Measurements from ENCODE around the gene IL22RA2. TPM values are rescaled to one million over a fixed set of nuclear protein-coding genes. Genes with fewer than 3 reads are reported as not detected.

Gene IL22RA2
- total RNA-seq, 1 donor from 2014 or later: not detected

DNA sequence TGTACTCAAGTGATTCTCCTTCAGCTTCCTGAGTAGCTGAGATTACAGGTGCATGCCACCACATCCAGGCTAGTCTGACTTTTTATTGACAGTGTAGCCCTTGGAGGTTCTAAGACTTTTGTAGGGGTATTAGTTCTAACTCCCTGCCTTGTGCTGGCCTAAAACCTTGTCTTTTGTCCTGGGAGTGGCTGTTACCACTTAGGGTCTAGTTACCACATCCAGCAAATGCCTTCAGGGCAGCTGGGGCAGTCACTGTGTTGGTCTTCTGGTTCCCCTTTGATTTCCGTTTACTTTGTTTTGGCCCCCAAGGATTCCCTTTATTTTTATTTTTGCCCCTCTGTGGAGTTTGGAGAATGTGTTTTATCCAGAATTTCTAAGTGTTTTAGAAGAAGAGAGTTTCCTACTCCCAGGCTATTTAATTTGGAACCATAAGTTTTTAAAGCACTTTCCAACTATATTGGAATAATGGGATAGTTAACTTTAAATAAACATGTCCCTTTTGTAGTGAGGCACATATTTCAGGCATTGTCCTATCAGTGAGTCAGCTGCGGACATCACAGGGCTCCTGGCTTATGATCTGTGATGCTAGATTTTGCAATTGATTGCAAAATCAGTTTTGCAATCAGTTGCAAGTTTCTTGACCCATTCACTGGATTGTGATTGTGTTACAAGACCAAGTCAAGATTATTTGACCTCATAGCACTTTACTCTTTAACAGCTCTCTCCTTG lies 25.0 kb downstream of the IL22RA2 start:
- Mint-ChIP-seq H3K9me3 (no peaks in the 10 kb centered on the region), H3K36me3 (no peaks in the 10 kb centered on the region), H3K4me1 (ENCODE audit: unreplicated experiment) (no peaks in the 10 kb centered on the region), H3K27me3 (no peaks in the 10 kb centered on the region), H3K27ac (no peak overlapping the region), H3K4me3 (no peak overlapping the region)
- TF ChIP-seq, protein P1, sequence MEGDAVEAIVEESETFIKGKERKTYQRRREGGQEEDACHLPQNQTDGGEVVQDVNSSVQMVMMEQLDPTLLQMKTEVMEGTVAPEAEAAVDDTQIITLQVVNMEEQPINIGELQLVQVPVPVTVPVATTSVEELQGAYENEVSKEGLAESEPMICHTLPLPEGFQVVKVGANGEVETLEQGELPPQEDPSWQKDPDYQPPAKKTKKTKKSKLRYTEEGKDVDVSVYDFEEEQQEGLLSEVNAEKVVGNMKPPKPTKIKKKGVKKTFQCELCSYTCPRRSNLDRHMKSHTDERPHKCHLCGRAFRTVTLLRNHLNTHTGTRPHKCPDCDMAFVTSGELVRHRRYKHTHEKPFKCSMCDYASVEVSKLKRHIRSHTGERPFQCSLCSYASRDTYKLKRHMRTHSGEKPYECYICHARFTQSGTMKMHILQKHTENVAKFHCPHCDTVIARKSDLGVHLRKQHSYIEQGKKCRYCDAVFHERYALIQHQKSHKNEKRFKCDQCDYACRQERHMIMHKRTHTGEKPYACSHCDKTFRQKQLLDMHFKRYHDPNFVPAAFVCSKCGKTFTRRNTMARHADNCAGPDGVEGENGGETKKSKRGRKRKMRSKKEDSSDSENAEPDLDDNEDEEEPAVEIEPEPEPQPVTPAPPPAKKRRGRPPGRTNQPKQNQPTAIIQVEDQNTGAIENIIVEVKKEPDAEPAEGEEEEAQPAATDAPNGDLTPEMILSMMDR (conservative IDR thresholded peaks at IDR 0.05): no peak
- DNase-seq (ENCODE audit: extremely low spot score, unreplicated experiment): no peak

DNA sequence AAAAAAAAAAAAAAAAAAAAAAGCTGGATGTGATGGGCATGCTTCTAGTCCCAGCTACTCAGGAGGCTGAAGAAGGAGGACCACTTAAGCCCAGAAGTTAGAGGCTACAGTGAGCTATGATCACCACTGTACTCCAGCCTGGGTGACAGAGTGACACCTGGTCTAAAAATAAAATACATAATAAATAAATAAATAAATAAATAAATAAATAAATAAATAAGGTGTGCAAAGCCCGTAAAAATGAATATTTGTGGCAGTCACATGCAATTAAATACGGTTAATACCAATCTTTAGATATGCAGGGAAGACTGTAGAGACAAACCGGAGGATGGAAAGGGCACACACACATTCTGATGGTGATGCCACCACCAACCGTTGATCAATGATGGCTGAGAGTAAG lies 26.2 kb downstream of the IL22RA2 start:
- Mint-ChIP-seq H3K27ac (no peak overlapping the region), H3K4me3 (no peak overlapping the region), H3K9me3 (no peaks in the 10 kb centered on the region), H3K36me3 (no peaks in the 10 kb centered on the region), H3K27me3 (no peaks in the 10 kb centered on the region), H3K4me1 (ENCODE audit: unreplicated experiment) (no peaks in the 10 kb centered on the region)
- DNase-seq (ENCODE audit: extremely low spot score, unreplicated experiment): no peak
- TF ChIP-seq, protein P1 (conservative IDR thresholded peaks at IDR 0.05): no peak

DNA sequence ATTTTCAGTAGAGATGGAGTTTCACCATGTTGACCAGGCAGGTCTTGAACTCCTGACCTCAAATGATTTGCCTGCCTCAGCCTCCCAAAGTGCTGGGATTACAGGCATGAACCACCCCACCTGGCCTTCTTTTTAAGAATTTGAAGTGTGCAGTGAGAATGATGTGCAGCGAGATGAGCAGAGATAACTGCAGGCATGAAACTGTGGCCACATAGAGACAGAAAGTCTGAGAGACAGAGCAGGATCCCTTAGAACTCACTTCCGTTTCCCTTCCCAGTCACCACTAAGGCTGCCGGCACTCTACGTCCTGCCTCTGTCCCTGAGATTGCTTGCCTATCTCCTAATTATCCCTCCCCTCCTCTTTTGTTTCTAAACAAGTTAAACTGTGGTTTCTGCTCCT lies 27.2 kb downstream of the IL22RA2 start:
- DNase-seq (ENCODE audit: extremely low spot score, unreplicated experiment): no peak
- TF ChIP-seq, protein P1 (conservative IDR thresholded peaks at IDR 0.05): no peak
- Mint-ChIP-seq H3K27ac (no peak overlapping the region), H3K4me3 (no peak overlapping the region), H3K4me1 (ENCODE audit: unreplicated experiment) (no peaks in the 10 kb centered on the region), H3K27me3 (no peaks in the 10 kb centered on the region), H3K9me3 (no peaks in the 10 kb centered on the region), H3K36me3 (no peaks in the 10 kb centered on the region)

DNA sequence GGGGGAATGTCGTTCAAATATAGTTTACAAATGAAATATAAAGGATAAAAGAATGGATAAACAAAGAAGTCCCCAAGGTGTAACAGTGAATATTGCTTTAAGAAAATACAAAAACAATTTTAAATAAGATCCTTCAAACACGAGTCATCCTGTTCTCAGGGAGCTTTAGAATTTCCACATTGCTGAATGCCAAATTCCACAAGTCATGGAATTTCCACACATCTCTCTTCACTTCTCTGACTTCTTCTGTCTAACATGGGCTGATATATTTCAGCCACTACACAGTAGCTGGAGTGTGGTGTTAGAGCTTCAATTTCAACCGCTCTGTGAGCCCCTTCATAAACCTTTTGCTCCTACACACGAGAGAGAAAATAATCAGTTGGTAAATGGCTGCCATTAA lies 28.0 kb downstream of the IL22RA2 start:
- Mint-ChIP-seq H3K27ac (no peak overlapping the region), H3K36me3 (no peaks in the 10 kb centered on the region)

DNA sequence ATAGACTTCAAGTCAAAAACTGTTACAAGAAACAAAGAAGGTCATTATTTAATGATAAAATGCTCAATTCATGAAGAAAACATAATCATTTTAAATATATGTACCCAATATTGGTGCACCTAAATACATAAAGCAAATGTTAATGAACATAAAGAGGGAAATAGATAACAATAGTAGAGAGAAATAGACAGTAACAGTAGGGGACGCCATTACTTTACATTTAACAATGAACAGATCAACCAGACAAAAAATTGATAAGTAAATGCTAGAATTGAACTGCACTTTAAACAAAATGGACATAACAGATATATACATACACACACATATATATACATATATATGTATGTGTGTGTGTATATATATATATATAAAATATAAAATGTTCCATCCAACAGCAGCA lies 37.4 kb downstream of the IL22RA2 start:
- Mint-ChIP-seq H3K27ac (no peak overlapping the region), H3K4me3 (no peak overlapping the region), H3K9me3 (no peaks in the 10 kb centered on the region), H3K36me3 (no peaks in the 10 kb centered on the region), H3K27me3 (peaks cover 3% of the 10 kb centered on the region), H3K4me1 (ENCODE audit: unreplicated experiment) (no peaks in the 10 kb centered on the region)
- TF ChIP-seq, protein P1 (conservative IDR thresholded peaks at IDR 0.05): no peak
- DNase-seq (ENCODE audit: extremely low spot score, unreplicated experiment): no peak

More for the DNA sequence above, 28.0 kb downstream of the IL22RA2 start:
- Mint-ChIP-seq H3K4me1 (ENCODE audit: unreplicated experiment) (no peaks in the 10 kb centered on the region), H3K9me3 (no peaks in the 10 kb centered on the region), H3K4me3 (no peak overlapping the region), H3K27me3 (no peaks in the 10 kb centered on the region)
- DNase-seq (ENCODE audit: extremely low spot score, unreplicated experiment): no peak
- TF ChIP-seq, protein P1 (conservative IDR thresholded peaks at IDR 0.05): no peak

Measured in type B pancreatic cell (in vitro differentiated cells).